Panc1 (cell line): ENCODE results near the gene HS6ST3. TPM values are rescaled to one million over a fixed set of nuclear protein-coding genes. Genes with fewer than 3 reads are reported as not detected.

Experiments
- ATAC-seq: fragments of 200-7000 bp; cut with Tn5 transposase; 2 replicates; pipeline ENCODE4 v1.9.1; 2020; ENCODE audit warnings: mild to moderate bottlenecking, moderate library complexity
- BruUV-seq: library from RNA; stranded (reverse); fragments of 400-500 nt; replicated peaks from 2 replicates; lab custom pipeline; 2021; lab: Mats Ljungman, UMichigan
- CTCF ChIA-PET: fragments of 300-600 bp; sonication (Branson Sonifier 250); formaldehyde crosslinking; loops from one replicate; lab custom pipeline; 2022; ENCODE audit warnings: antibody characterized with exemption; lab: Charles Lee
- POLR2A ChIA-PET: fragments of 300-600 bp; sonication (Branson Sonifier 250); formaldehyde crosslinking; loops from one replicate; lab custom pipeline; 2022; ENCODE audit warnings: antibody characterized with exemption; lab: Charles Lee
- DNase-seq: peaks from one replicate; pipeline ENCODE4 v3.0.0-alpha.2; 2010; ENCODE audit warnings: low read depth, low spot score
- H3K27ac ChIP-seq: 2 replicates; pipeline ENCODE4 v1.5.1; 2011; ENCODE audit warnings: mild to moderate bottlenecking, low read length, inconsistent platforms
- H3K27me3 ChIP-seq: fragments of 200-500 bp; sonication (Bioruptor generic); 2 replicates; pipeline ENCODE4 v1.6.0; 2014; ENCODE audit warnings: low read length, inconsistent platforms; ENCODE audit not compliant: control insufficient read depth, insufficient read depth
- H3K36me3 ChIP-seq: fragments of 200-500 bp; sonication (Bioruptor generic); 2 replicates; pipeline ENCODE4 v1.5.1; 2014; ENCODE audit warnings: inconsistent platforms, mild to moderate bottlenecking, low read length, moderate library complexity; ENCODE audit not compliant: control insufficient read depth, insufficient read depth
- H3K4me1 ChIP-seq: 2 replicates; pipeline ENCODE4 v1.5.1; 2011; ENCODE audit warnings: inconsistent platforms, mild to moderate bottlenecking, low read length, moderate library complexity; ENCODE audit not compliant: control insufficient read depth, insufficient read depth
- H3K4me3 ChIP-seq, 2 experiments: 2 replicates each; pipeline ENCODE4 v1.5.1; 2011 to 2012; ENCODE audit warnings: low read depth in 2 of 2, low read length in 2 of 2, mild to moderate bottlenecking in 2 of 2, inconsistent platforms in 1 of 2, moderate library complexity in 1 of 2
- H3K9me3 ChIP-seq: fragments of 200-500 bp; sonication (Bioruptor generic); 2 replicates; pipeline ENCODE4 v1.5.1; 2014; ENCODE audit warnings: low read depth, mild to moderate bottlenecking, inconsistent platforms, low read length, moderate library complexity; ENCODE audit not compliant: control insufficient read depth, insufficient read depth
- CTCF ChIP-seq: fragments of 450-650 bp; IDR thresholded peaks from 2 replicates; pipeline ENCODE4 v1.5.1; 2017; ENCODE audit warnings: mild to moderate bottlenecking
- POLR2AphosphoS5 ChIP-seq: IDR thresholded peaks from 2 replicates; pipeline ENCODE4 v1.6.1; 2012; ENCODE audit warnings: mild to moderate bottlenecking, low read depth, low read length, moderate library complexity
- REST ChIP-seq, 2 experiments: IDR thresholded peaks; 2 replicates each; pipeline ENCODE4 v1.6.1; 2011 to 2012; ENCODE audit warnings: low read depth in 2 of 2, control low read depth in 1 of 2, low read length in 1 of 2, mild to moderate bottlenecking in 1 of 2, moderate library complexity in 1 of 2; ENCODE audit not compliant: insufficient read depth in 1 of 2
- SIN3A ChIP-seq: IDR thresholded peaks from 2 replicates; pipeline ENCODE4 v1.6.1; 2012; ENCODE audit warnings: low read depth, mild to moderate bottlenecking, low read length, moderate library complexity, borderline replicate concordance; ENCODE audit not compliant: insufficient read depth
- TCF7L2 ChIP-seq: IDR thresholded peaks from 2 replicates; pipeline ENCODE4 v1.6.1; 2011; ENCODE audit warnings: mild to moderate bottlenecking, low read depth, low read length, inconsistent platforms
- in situ Hi-C: cut with HindIII; loops from 2 replicates; pipeline ENCODE4 v1.10.0; 2016; ENCODE audit warnings: low sequenced_read_pairs, low pct_unique_long_range_greater_than_20kb
- intact Hi-C: fragments of 100-400 bp; cut with micrococcal nuclease; formaldehyde crosslinking; loops from one replicate; pipeline ENCODE4 v1.10.0; 2022; ENCODE audit not compliant: unreplicated experiment
- total RNA-seq: library from RNA; stranded (reverse); gene quantifications from one replicate; pipeline ENCODE4 v1.2.1, GENCODE V29; 2021; ENCODE audit not compliant: unreplicated experiment

Gene HS6ST3
- total RNA-seq, 1 experiment from 2014 or later: 0.13 TPM

GRCh38 chr13:96684469-96684868, 594.6 kb downstream of the HS6ST3 start:
- intact Hi-C loops (no loop called here), in situ Hi-C loops (no loop called here)
- ChIA-PET POLR2A (no interaction called here), CTCF (no interaction called here)
- H3K27ac ChIP-seq: no peak overlapping the region
- DNase-seq (no peak), ATAC-seq (no peak)
- TF ChIP-seq REST (IDR thresholded peaks at IDR 0.05; ENCODE audit: insufficient read depth in 1 of 2, low read depth in 2 of 2, low read length in 1 of 2) (no peak), TCF7L2 (no peak), SIN3A (no peak), POLR2AphosphoS5 (no peak)
- no peaks in the 10 kb centered on the region for H3K9me3 ChIP-seq
- no TSS peak for BruUV-seq
- H3K27me3 ChIP-seq: no peaks in the 10 kb centered on the region
- H3K36me3 ChIP-seq: no peaks in the 10 kb centered on the region
- no peaks in the 10 kb centered on the region for H3K4me1 ChIP-seq
- no peak overlapping the region for H3K4me3 ChIP-seq

GRCh38 chr13:96684907-96685306, 595.0 kb downstream of the HS6ST3 start:
- H3K36me3 ChIP-seq: no peaks in the 10 kb centered on the region
- no peaks in the 10 kb centered on the region for H3K27me3 ChIP-seq
- no TSS peak for BruUV-seq
- no peak overlapping the region for H3K27ac ChIP-seq
- POLR2A ChIA-PET: no interaction called here
- ATAC-seq: no peak
- intact Hi-C loops: no loop called here
- in situ Hi-C loops: no loop called here
- H3K4me3 ChIP-seq: no peak overlapping the region
- TF ChIP-seq SIN3A: no peak
- TF ChIP-seq REST (IDR thresholded peaks at IDR 0.05; ENCODE audit: insufficient read depth in 1 of 2, low read depth in 2 of 2, low read length in 1 of 2): no peak
- no peak for TF ChIP-seq POLR2AphosphoS5
- CTCF ChIA-PET: no interaction called here
- H3K9me3 ChIP-seq: no peaks in the 10 kb centered on the region
- no peak for DNase-seq
- H3K4me1 ChIP-seq: no peaks in the 10 kb centered on the region

- Histone ChIP-seq H3K9me3 (no peaks in the 10 kb centered on the region), H3K27ac (no peak overlapping the region), H3K4me3 (no peak overlapping the region), H3K4me1 (no peaks in the 10 kb centered on the region), H3K36me3 (no peaks in the 10 kb centered on the region), H3K27me3 (no peaks in the 10 kb centered on the region)
- DNase-seq (no peak), ATAC-seq (no peak)
- in situ Hi-C loops (no loop called here), intact Hi-C loops (no loop called here)
- CTCF ChIA-PET: no interaction called here
- TF ChIP-seq SIN3A: no peak
- TF ChIP-seq CTCF: no peak
- TF ChIP-seq POLR2AphosphoS5: no peak
- no peak for TF ChIP-seq REST (IDR thresholded peaks at IDR 0.05; ENCODE audit: insufficient read depth in 1 of 2, low read depth in 2 of 2, low read length in 1 of 2)
- TF ChIP-seq TCF7L2: no peak
- no TSS peak for BruUV-seq
- POLR2A ChIA-PET: no interaction called here
These were observed 596.4 kb downstream of the HS6ST3 start for GRCh38 chr13:96686286-96686685.
